IPS-18c (cell line): ENCODE results near the gene TMCC1.
A peak's percentile ranks its signal among the peaks of the same experiment; 100 is the strongest.
"Not testable (repeated sequence)": the region's sequence is repeated elsewhere in the genome, so short reads cannot be mapped to it uniquely, and the experiment has no call there.

ENCODE experiments used
- H3K4me3 ChIP-seq: 2 replicates; pipeline ENCODE4 v1.7.0; 2013; ENCODE audit warnings: low read depth, mild to moderate bottlenecking, low read length, moderate library complexity; ENCODE audit not compliant: insufficient read depth
- H3K9me3 ChIP-seq: one replicate; pipeline ENCODE4 v1.6.1; 2013; ENCODE audit warnings: mild to moderate bottlenecking, low read length, moderate library complexity; ENCODE audit not compliant: control insufficient read depth, insufficient read depth

The TMCC1 gene

DNA sequence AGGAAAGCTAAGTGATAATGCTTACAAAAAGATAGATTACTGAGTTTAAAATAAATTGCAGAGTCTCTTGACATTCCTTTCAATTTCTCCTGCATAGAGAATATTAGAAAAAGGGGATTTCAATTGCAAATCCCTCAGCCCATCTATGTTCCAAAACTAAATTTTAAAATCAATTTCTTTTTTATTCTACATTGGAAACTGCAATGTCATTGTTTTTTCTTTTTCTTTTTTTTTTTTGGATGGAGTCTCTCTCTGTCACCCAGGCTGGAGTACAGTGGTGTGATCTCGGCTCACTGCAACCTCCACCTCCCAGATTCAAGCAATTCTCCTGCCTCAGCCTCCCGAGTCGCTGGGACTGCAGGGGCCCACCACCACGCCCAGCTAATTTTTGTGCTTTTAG, 15.7 kb upstream of the TMCC1 start:
- H3K4me3 ChIP-seq, H3K9me3 ChIP-seq: not testable (repeated sequence)

GRCh38 chr3:129908417-129908816, 14.9 kb upstream of the TMCC1 start:
- peaks cover 6% of the 10 kb centered on the region for H3K9me3 ChIP-seq
- H3K4me3 ChIP-seq, result no peak overlapping the region

GRCh38 chr3:129901272-129901671, 7.8 kb upstream of the TMCC1 start:
- not testable (repeated sequence) for H3K4me3 ChIP-seq, H3K9me3 ChIP-seq

- Histone ChIP-seq H3K4me3 (no peak overlapping the region), H3K9me3 (peaks cover 3% of the 10 kb centered on the region)
These were observed 3.5 kb upstream of the TMCC1 start for GRCh38 chr3:129897026-129897425.

- Histone ChIP-seq H3K9me3 (no peaks in the 10 kb centered on the region), H3K4me3 (peak overlapping the region; percentile 95)
These were observed 492 bp downstream of the TMCC1 start for GRCh38 chr3:129892857-129893580.

- Histone ChIP-seq H3K9me3 (no peaks in the 10 kb centered on the region), H3K4me3 (peak overlapping the region; percentile 95)
These were observed 1.0 kb downstream of the TMCC1 start for GRCh38 chr3:129892486-129892856.

GRCh38 chr3:129890891-129891290, 2.6 kb downstream of the TMCC1 start:
- no peak overlapping the region for H3K4me3 ChIP-seq
- H3K9me3 ChIP-seq, result no peaks in the 10 kb centered on the region

DNA sequence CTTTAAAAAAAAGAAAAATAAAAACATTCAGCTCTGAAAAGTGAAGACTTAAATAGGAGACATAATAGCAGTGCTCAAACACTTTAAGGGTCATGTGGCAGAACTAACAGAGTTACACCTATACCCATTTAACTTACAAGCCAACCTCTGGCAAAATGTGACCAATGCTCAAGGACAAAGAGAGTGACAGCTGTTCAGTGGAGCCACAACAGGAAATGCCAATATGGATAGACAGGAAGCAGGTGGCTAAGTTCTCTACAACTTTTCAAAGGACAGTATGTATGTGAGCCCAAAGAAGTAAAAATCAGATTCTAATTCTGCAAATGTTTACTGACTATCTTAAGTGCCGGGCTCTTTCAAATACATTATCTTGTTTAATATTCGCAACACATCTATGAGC, 3.4 kb downstream of the TMCC1 start:
- Histone ChIP-seq H3K4me3 (no peak overlapping the region), H3K9me3 (no peaks in the 10 kb centered on the region)

- no peaks in the 10 kb centered on the region for H3K9me3 ChIP-seq
These were observed 4.7 kb downstream of the TMCC1 start for GRCh38 chr3:129888771-129889170.

GRCh38 chr3:129881261-129881660, 12.2 kb downstream of the TMCC1 start:
- H3K9me3 ChIP-seq, result no peaks in the 10 kb centered on the region
- H3K4me3 ChIP-seq, result no peak overlapping the region

More at GRCh38 chr3:129888771-129889170, 4.7 kb downstream of the TMCC1 start:
- H3K4me3 ChIP-seq, result no peak overlapping the region

DNA sequence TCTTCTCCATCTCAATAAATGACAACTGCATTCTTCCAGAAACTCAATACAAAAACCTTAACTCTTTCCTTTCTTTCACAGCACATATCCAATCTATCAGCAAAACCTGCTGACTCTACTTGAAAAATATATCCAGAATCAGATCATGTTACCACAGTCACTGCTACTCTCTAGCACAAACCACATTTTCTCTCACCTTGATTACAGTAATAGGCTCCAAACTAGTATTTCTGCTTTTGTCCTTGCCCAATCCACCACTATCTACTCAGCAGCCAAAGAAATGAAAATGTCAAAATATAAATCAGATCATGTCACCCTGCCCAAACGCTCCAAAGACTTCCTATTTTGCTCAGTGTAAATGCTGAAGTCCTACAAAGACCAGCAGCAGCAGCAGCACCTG, 15.2 kb downstream of the TMCC1 start:
- Histone ChIP-seq H3K4me3 (no peak overlapping the region), H3K9me3 (no peaks in the 10 kb centered on the region)

- H3K9me3 ChIP-seq, H3K4me3 ChIP-seq: not testable (repeated sequence)
These were observed 19.0 kb downstream of the TMCC1 start for GRCh38 chr3:129874479-129874878.

DNA sequence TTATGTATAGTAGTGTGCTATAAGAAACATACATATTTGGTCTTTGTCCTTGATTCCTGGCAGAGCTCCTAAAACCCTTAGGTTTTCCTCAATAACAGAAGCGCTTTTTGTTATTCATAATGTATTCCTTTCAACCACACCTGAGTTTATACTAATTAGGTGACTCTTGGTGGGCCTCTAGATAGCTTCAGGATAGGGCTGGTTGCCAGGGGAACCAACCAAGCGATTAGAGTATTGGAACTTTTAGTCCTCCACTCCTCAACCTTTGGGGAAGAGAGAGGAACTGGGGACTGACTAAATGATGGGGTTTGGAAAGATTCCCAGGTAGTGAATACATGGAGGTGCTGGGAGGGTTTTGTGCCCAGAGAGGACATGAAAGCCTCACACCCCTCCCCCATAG, 24.6 kb downstream of the TMCC1 start:
- Histone ChIP-seq H3K9me3 (no peaks in the 10 kb centered on the region), H3K4me3 (no peak overlapping the region)

DNA sequence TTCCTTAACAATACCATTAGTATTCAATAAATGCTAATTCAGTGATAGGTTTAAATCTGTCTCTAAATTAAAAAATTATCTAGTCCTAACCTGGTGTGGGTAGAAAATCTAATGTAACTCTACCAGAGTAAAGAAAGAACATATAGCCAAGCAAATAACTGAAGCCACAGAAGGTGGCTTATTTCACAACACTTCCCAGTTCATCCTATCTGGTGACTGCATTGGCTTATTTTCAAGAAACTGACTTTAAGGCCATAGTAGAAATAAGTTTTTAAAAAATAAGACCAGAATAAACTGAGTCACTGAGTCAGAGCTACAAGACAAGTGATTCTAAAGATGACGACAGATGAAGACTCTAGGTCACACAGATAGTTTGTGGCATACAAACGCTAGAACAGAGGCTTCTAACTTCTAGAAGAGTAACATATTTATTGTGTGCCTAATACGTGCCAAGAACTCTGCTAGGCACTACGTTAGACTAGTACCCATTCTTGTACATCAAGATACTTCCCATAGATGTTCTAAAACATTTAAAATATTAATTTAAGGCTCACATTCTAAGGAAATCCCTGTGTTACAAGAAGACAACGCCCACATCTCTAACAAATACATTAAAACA, 25.9 kb downstream of the TMCC1 start:
- H3K9me3 ChIP-seq, result no peaks in the 10 kb centered on the region
- H3K4me3 ChIP-seq, result no peak overlapping the region

DNA sequence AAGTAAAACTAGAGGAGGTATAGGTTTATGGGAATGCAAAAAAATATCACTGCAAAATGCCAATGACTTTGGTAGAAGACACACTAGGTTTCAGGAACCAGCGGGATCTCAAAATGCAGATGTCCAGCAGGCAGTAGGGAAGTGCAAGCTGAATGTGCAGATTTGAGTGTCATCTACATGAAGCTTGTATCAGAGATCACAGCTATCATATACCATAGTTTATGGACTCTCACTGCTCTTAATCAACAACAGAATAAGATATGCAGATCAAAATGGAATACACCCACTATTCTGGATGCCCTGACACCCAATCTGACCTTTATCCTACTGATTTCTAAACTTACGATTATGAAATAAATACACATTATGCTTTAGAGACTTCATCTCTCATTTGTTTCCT, 27.7 kb downstream of the TMCC1 start:
- Histone ChIP-seq H3K9me3 (no peaks in the 10 kb centered on the region), H3K4me3 (no peak overlapping the region)

DNA sequence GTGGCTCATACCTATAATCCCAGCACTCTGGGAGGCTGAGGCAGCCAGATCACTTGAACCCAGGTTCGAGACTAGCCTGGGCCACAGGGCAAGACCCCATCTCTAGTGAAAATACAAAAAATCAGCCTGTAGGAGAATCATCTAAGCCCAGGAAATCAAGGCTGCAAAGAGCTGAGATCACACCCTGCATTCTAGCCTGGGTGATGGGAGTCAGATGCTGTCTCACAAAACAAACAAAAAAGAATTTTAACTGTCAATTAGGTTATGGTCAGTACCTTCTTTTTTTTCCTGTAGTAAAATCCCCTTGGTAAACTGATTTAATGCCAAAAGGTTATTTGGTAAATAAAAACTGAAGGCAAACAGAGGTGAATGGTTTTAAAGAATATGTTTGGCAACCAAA, 29.0 kb downstream of the TMCC1 start:
- H3K4me3 ChIP-seq, result no peak overlapping the region
- no peaks in the 10 kb centered on the region for H3K9me3 ChIP-seq

DNA sequence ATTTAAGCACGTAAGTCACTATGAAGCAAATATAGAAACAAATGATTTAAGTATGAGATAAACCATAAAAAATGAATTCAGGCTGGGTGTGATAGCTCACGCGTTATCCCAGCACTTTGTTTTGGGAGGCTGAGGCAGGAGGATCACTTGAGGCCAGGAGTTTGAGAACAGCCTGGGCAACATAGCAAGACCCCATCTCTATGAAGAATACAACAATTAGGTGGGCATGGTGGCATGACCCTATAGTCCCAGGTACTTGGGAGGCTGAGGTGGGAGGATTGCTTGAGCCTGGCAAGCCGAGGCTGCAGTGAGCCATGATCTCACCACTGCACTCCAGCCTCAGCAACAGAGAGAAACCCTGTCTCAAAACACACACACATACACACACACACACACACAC, 34.2 kb downstream of the TMCC1 start:
- Histone ChIP-seq H3K4me3 (no peak overlapping the region), H3K9me3 (no peaks in the 10 kb centered on the region)

- no peaks in the 10 kb centered on the region for H3K9me3 ChIP-seq
- no peak overlapping the region for H3K4me3 ChIP-seq
These were observed 35.6 kb downstream of the TMCC1 start for GRCh38 chr3:129857899-129858298.

- not testable (repeated sequence) for H3K9me3 ChIP-seq
These were observed 36.7 kb downstream of the TMCC1 start for GRCh38 chr3:129856790-129857189.

More at GRCh38 chr3:129856790-129857189, 36.7 kb downstream of the TMCC1 start:
- H3K4me3 ChIP-seq, result not testable (repeated sequence)
